Measurements from ENCODE around the gene NCOR1. TPM values are rescaled to one million over a fixed set of nuclear protein-coding genes. Genes with fewer than 3 reads are reported as not detected.

NCOR1 gene
- 154 TPM for total RNA-seq

GRCh38 chr17:16215273-16215964, at the start of gene NCOR1:
Gene NCOR1 (minus strand): TSS chr17:16215534. CDS start chr17:16194569, 20,965 bp downstream.

GRCh38 chr17:16217002-16217635, 1.8 kb upstream of the NCOR1 start, which contains the start of gene PIGL:
Gene PIGL (plus strand): TSS chr17:16217210. CDS start chr17:16217227, 17 bp downstream.

GRCh38 chr17:15999141-15999973, 216.0 kb downstream of the NCOR1 start, which contains the start of the genes TTC19 and ZSWIM7:
Gene TTC19 (plus strand): TSS chr17:15999824. CDS start chr17:15999849, 25 bp downstream.
Gene ZSWIM7 (minus strand): TSS chr17:15999704. CDS start chr17:15999594, 110 bp downstream.

Small RNA genes lying within 50 kb of the gene (small RNA-seq; reads per million reads assigned to genes)
- gene RNU6-314P (ENCODE audit: low replicate concordance) (not detected), gene RNU6-862P (ENCODE audit: low replicate concordance) (not detected)

Other genes with a start within 250 kb of the NCOR1 start
- 18.3 TPM for gene ZSWIM7, start 215.8 kb downstream of the NCOR1 start, total RNA-seq
- gene TTC19, start 215.7 kb downstream of the NCOR1 start, total RNA-seq, result 67.8 TPM
- gene PIGL, start 1.7 kb upstream of the NCOR1 start, total RNA-seq, result 41.3 TPM
- gene CENPV, start 137.9 kb upstream of the NCOR1 start, total RNA-seq, result 30.9 TPM
- gene UBB, start 165.6 kb upstream of the NCOR1 start, total RNA-seq, result 2,137 TPM
- gene TRPV2, start 200.0 kb upstream of the NCOR1 start, total RNA-seq, result 6.1 TPM

All from metanephros (tissue), 2 donors.